Upper lobe of right lung (tissue), 1 donor: ENCODE data around the gene UQCRQ. TPM values are rescaled to one million over a fixed set of nuclear protein-coding genes. Genes with fewer than 3 reads are reported as not detected.

ENCODE experiments used
- ATAC-seq: fragments of 200-7000 bp; cut with Tn5 transposase; one replicate; pipeline ENCODE4 v1.9.1; 2020; ENCODE audit warnings: mild to moderate bottlenecking, moderate library complexity
- DNase-seq: peaks from one replicate; pipeline ENCODE4 v3.0.0-alpha.2; 2020
- H3K27ac ChIP-seq: fragments of 200-600 bp; one replicate; pipeline ENCODE4 v1.8.0; 2022
- H3K27me3 ChIP-seq: fragments of 200-600 bp; one replicate; pipeline ENCODE4 v1.8.0; 2022; ENCODE audit warnings: mild to moderate bottlenecking
- H3K36me3 ChIP-seq: fragments of 200-600 bp; one replicate; pipeline ENCODE4 v1.8.0; 2022
- H3K4me1 ChIP-seq: fragments of 200-600 bp; one replicate; pipeline ENCODE4 v1.8.0; 2022
- H3K4me3 ChIP-seq: fragments of 200-600 bp; one replicate; pipeline ENCODE4 v1.8.0; 2022; ENCODE audit warnings: mild to moderate bottlenecking
- H3K9me3 ChIP-seq: fragments of 200-600 bp; one replicate; pipeline ENCODE4 v1.8.0; 2022
- CTCF ChIP-seq: fragments of 200-600 bp; IDR thresholded peaks from one replicate; pipeline ENCODE4 v1.8.0; 2022; ENCODE audit warnings: antibody characterized with exemption
- intact Hi-C: fragments of 100-400 bp; cut with DNase I; formaldehyde crosslinking; loops from one replicate; pipeline ENCODE4 v1.11.0; 2022
- total RNA-seq: library from RNA; stranded (reverse); fragmentation: NEBNext Ultra II Directional; extraction: Animal tissue kit (Norgen Biotek cat#: 25700); gene quantifications from one replicate; pipeline ENCODE4 v1.2.1, GENCODE V29; 2021
- donor health status: DM: no; HTN: yes; CAD: no; lungs with severe emphysema.

Gene UQCRQ
- total RNA-seq, 1 donor from 2014 or later: 256 TPM

GRCh38 chr5:132841305-132841704 lies 25.1 kb upstream of the UQCRQ start:
- Histone ChIP-seq H3K27ac (peak overlapping the region; percentile 79), H3K4me1 (peaks cover 21% of the 10 kb centered on the region), H3K27me3 (no peaks in the 10 kb centered on the region), H3K9me3 (no peaks in the 10 kb centered on the region), H3K4me3 (no peak overlapping the region), H3K36me3 (no peaks in the 10 kb centered on the region)
- intact Hi-C loops: no loop called here
- no peak for TF ChIP-seq CTCF
- peak; percentile 66 for ATAC-seq
- peak; percentile 79 for DNase-seq

- H3K27me3 ChIP-seq: no peaks in the 10 kb centered on the region
- H3K9me3 ChIP-seq: no peaks in the 10 kb centered on the region
- ATAC-seq (no peak), DNase-seq (no peak)
- H3K36me3 ChIP-seq: no peaks in the 10 kb centered on the region
- H3K4me3 ChIP-seq: no peak overlapping the region
- no peak overlapping the region for H3K27ac ChIP-seq
- H3K4me1 ChIP-seq: no peaks in the 10 kb centered on the region
- TF ChIP-seq CTCF: no peak
- intact Hi-C loops: no loop called here
Observed at GRCh38 chr5:132848270-132848669, 18.2 kb upstream of the UQCRQ start.

GRCh38 chr5:132849347-132849746 lies 17.1 kb upstream of the UQCRQ start:
- Histone ChIP-seq H3K9me3 (no peaks in the 10 kb centered on the region), H3K4me3 (no peak overlapping the region), H3K27ac (no peak overlapping the region), H3K27me3 (no peaks in the 10 kb centered on the region), H3K36me3 (no peaks in the 10 kb centered on the region), H3K4me1 (no peaks in the 10 kb centered on the region)
- ATAC-seq (no peak), DNase-seq (no peak)
- intact Hi-C loops: no loop called here
- no peak for TF ChIP-seq CTCF

- Histone ChIP-seq H3K27ac (no peak overlapping the region), H3K36me3 (no peaks in the 10 kb centered on the region), H3K9me3 (no peaks in the 10 kb centered on the region), H3K4me3 (no peak overlapping the region), H3K4me1 (no peaks in the 10 kb centered on the region), H3K27me3 (no peaks in the 10 kb centered on the region)
- intact Hi-C loops: no loop called here
- DNase-seq: no peak
- no peak for TF ChIP-seq CTCF
- ATAC-seq: no peak
Observed at GRCh38 chr5:132850066-132850465, 16.4 kb upstream of the UQCRQ start.

- no peak for TF ChIP-seq CTCF
- Histone ChIP-seq H3K4me1 (no peaks in the 10 kb centered on the region), H3K27me3 (no peaks in the 10 kb centered on the region), H3K4me3 (no peak overlapping the region), H3K36me3 (no peaks in the 10 kb centered on the region), H3K27ac (no peak overlapping the region), H3K9me3 (no peaks in the 10 kb centered on the region)
- no peak for DNase-seq
- intact Hi-C loops: no loop called here
- no peak for ATAC-seq
Observed at GRCh38 chr5:132853323-132853722, 13.1 kb upstream of the UQCRQ start.

GRCh38 chr5:132853790-132854189 lies 12.7 kb upstream of the UQCRQ start:
- no peak overlapping the region for H3K27ac ChIP-seq
- DNase-seq: no peak
- ATAC-seq: no peak
- H3K4me1 ChIP-seq: no peaks in the 10 kb centered on the region
- no peaks in the 10 kb centered on the region for H3K9me3 ChIP-seq
- no peaks in the 10 kb centered on the region for H3K27me3 ChIP-seq
- H3K4me3 ChIP-seq: no peak overlapping the region
- intact Hi-C loops: no loop called here
- TF ChIP-seq CTCF: no peak
- H3K36me3 ChIP-seq: no peaks in the 10 kb centered on the region
